Stimulated activated CD8-positive, alpha-beta memory T cell treated with anti-CD3 and anti-CD28 coated beads, Interleukin-15, amount 100 ng/mL, for 24 hours (primary cell): Measurements from ENCODE around the gene CDH22.

Experiments
- DNase-seq: peaks from one replicate; pipeline ENCODE4 v3.0.0-alpha.2; 2020; ENCODE audit warnings: low read depth

CDH22 gene

GRCh38 chr20:46323557-46323956 lies 15.3 kb upstream of the CDH22 start:
- no peak for DNase-seq

- DNase-seq = no peak
Measured at GRCh38 chr20:46322641-46323040, 14.3 kb upstream of the CDH22 start.

GRCh38 chr20:46317685-46318177 lies 9.4 kb upstream of the CDH22 start:
- DNase-seq = no peak

- DNase-seq = no peak
Measured at GRCh38 chr20:46316984-46317684, 8.8 kb upstream of the CDH22 start.

- no peak for DNase-seq
Measured at GRCh38 chr20:46315311-46315710, 7.0 kb upstream of the CDH22 start.

GRCh38 chr20:46312945-46313861 lies 4.9 kb upstream of the CDH22 start:
- no peak for DNase-seq

- DNase-seq = no peak
Measured at GRCh38 chr20:46312075-46312944, 4.0 kb upstream of the CDH22 start.

GRCh38 chr20:46311719-46312074 lies 3.4 kb upstream of the CDH22 start:
- DNase-seq = no peak

- DNase-seq = no peak
Measured at GRCh38 chr20:46311039-46311650, 2.8 kb upstream of the CDH22 start.

GRCh38 chr20:46309945-46310344 lies 1.6 kb upstream of the CDH22 start:
- DNase-seq = no peak

GRCh38 chr20:46307999-46308257 lies 370 bp downstream of the CDH22 start:
- DNase-seq = no peak

- DNase-seq = peak; percentile 47
Measured at GRCh38 chr20:46307139-46307998, 929 bp downstream of the CDH22 start.

GRCh38 chr20:46306743-46307138 lies 1.6 kb downstream of the CDH22 start:
- DNase-seq = no peak

- no peak for DNase-seq
Measured at GRCh38 chr20:46305973-46306360, 2.3 kb downstream of the CDH22 start.

- no peak for DNase-seq
Measured at GRCh38 chr20:46305331-46305972, 2.8 kb downstream of the CDH22 start.

- DNase-seq = no peak
Measured at GRCh38 chr20:46304852-46305251, 3.4 kb downstream of the CDH22 start.

GRCh38 chr20:46304361-46304760 lies 3.9 kb downstream of the CDH22 start:
- DNase-seq = no peak

GRCh38 chr20:46303176-46303956 lies 4.9 kb downstream of the CDH22 start:
- no peak for DNase-seq

- DNase-seq = no peak
Measured at GRCh38 chr20:46302106-46302505, 6.2 kb downstream of the CDH22 start.

- no peak for DNase-seq
Measured at GRCh38 chr20:46300281-46300680, 8.0 kb downstream of the CDH22 start.
